Measurements from ENCODE around the gene CD300A. TPM values are rescaled to one million over a fixed set of nuclear protein-coding genes. Genes with fewer than 3 reads are reported as not detected.

CD300A gene
- total RNA-seq, 1 donor from 2014 or later: not detected

- no peak overlapping the region for H3K27ac Mint-ChIP-seq (ENCODE audit: unreplicated experiment)
- DNase-seq (ENCODE audit: low spot score): no peak
- no peak overlapping the region for H3K4me3 Mint-ChIP-seq (ENCODE audit: unreplicated experiment)
- peaks cover 20% of the 10 kb centered on the region for H3K4me1 Mint-ChIP-seq (ENCODE audit: low read depth)
- no peaks in the 10 kb centered on the region for H3K9me3 Mint-ChIP-seq (ENCODE audit: low read depth)
- H3K27me3 Mint-ChIP-seq (ENCODE audit: low read depth): peaks cover 22% of the 10 kb centered on the region
- no peaks in the 10 kb centered on the region for H3K36me3 Mint-ChIP-seq (ENCODE audit: low read depth)
- peak; percentile 53 for TF ChIP-seq CTCF (IDR thresholded peaks at IDR 0.05)
Observed at GRCh38 chr17:74457820-74458166, 8.6 kb upstream of the CD300A start.

DNA sequence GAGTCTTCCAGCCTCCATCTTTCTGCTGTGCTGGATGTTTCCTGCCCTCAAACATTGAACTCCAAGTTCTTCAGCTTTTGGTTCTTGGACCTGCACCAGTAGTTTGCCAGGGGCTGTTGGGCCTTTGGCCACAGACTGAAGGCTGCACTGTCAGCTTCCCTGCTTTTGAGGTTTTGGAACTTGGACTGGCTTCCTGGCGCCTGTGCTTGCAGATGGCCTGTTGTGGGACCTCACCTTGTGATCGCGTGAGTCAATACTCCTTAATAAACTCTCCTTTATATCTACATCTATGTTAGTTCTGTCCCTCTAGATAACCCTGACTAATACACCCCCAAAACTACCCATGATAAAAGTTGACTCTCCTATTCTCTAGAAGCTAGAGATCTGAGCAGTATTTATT is 7.6 kb upstream of the CD300A start:
- peaks cover 22% of the 10 kb centered on the region for H3K27me3 Mint-ChIP-seq (ENCODE audit: low read depth)
- no peak overlapping the region for H3K27ac Mint-ChIP-seq (ENCODE audit: unreplicated experiment)
- H3K9me3 Mint-ChIP-seq (ENCODE audit: low read depth): no peaks in the 10 kb centered on the region
- H3K4me3 Mint-ChIP-seq (ENCODE audit: unreplicated experiment): no peak overlapping the region
- H3K4me1 Mint-ChIP-seq (ENCODE audit: low read depth): peaks cover 13% of the 10 kb centered on the region
- no peak for DNase-seq (ENCODE audit: low spot score)
- no peak for TF ChIP-seq CTCF (IDR thresholded peaks at IDR 0.05)
- H3K36me3 Mint-ChIP-seq (ENCODE audit: low read depth): no peaks in the 10 kb centered on the region

DNA sequence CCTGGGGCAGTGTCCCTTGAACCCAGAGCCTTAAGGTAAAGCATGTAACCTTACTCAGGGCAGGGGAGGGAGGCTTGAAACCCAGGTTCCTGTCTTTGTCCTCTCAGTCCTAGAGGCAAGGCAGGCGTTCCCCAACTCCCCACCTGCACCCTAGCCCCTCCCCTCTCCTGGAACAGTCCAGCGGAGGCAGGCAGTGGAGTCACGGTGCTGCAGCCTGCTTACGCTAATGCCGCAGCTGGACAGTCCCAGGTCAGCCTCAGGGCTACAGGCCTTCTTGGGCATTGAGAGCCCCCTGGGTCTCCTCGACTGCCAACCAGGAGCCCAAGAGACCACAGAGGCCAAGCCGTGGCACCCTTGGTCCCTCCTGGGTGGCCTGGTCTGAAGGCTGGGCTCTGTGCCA is 6.8 kb upstream of the CD300A start:
- Mint-ChIP-seq H3K36me3 (ENCODE audit: low read depth) (no peaks in the 10 kb centered on the region), H3K4me3 (ENCODE audit: unreplicated experiment) (no peak overlapping the region), H3K4me1 (ENCODE audit: low read depth) (peaks cover 9% of the 10 kb centered on the region), H3K9me3 (ENCODE audit: low read depth) (no peaks in the 10 kb centered on the region), H3K27me3 (ENCODE audit: low read depth) (peaks cover 22% of the 10 kb centered on the region), H3K27ac (ENCODE audit: unreplicated experiment) (no peak overlapping the region)
- no peak for DNase-seq (ENCODE audit: low spot score)
- no peak for TF ChIP-seq CTCF (IDR thresholded peaks at IDR 0.05)

DNA sequence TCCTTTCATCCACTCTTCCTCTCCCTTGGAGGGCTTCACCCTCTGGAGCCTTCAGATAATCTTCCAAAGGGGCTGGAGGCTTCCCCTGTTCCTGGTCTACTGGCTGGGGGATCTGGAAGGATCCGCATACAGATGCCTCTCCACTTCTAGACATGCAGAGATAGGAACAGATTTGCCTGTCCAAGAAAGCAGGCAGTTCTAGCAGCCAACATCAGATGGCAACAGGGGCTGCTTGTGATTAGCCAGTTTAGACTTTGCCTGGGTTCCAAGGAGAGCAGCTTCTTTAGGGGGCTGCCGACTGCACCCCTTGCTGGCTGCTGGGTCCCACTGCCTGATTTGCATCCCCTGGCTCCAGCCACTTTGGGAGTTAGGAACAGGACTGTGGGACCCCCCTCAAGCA is 6.2 kb upstream of the CD300A start:
- no peak for TF ChIP-seq CTCF (IDR thresholded peaks at IDR 0.05)
- DNase-seq (ENCODE audit: low spot score): no peak
- peaks cover 22% of the 10 kb centered on the region for H3K27me3 Mint-ChIP-seq (ENCODE audit: low read depth)
- no peak overlapping the region for H3K4me3 Mint-ChIP-seq (ENCODE audit: unreplicated experiment)
- no peak overlapping the region for H3K27ac Mint-ChIP-seq (ENCODE audit: unreplicated experiment)
- H3K9me3 Mint-ChIP-seq (ENCODE audit: low read depth): no peaks in the 10 kb centered on the region
- no peaks in the 10 kb centered on the region for H3K36me3 Mint-ChIP-seq (ENCODE audit: low read depth)
- peaks cover 3% of the 10 kb centered on the region for H3K4me1 Mint-ChIP-seq (ENCODE audit: low read depth)

DNA sequence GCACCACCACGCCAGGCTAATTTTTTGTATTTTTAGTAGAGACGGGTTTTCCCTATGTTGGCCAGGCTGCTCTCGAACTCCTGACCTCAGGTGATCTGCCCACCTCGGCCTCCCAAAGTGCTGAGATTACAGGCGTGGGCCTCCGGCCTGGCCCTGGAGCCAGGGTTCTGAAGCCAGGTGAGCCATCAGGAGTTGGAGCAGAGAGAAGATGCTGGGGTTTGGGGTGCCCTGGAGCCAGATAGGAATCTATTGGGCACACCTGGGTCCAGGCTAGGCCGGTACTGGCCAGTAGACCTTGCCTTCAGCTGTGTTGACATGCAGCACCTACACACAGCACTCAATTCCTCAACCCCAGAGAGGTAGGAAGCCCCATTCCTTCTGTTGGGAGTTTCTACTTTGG is 5.4 kb upstream of the CD300A start:
- no peak overlapping the region for H3K27ac Mint-ChIP-seq (ENCODE audit: unreplicated experiment)
- peaks cover 22% of the 10 kb centered on the region for H3K27me3 Mint-ChIP-seq (ENCODE audit: low read depth)
- DNase-seq (ENCODE audit: low spot score): no peak
- H3K36me3 Mint-ChIP-seq (ENCODE audit: low read depth): no peaks in the 10 kb centered on the region
- no peak overlapping the region for H3K4me3 Mint-ChIP-seq (ENCODE audit: unreplicated experiment)
- no peaks in the 10 kb centered on the region for H3K9me3 Mint-ChIP-seq (ENCODE audit: low read depth)
- peaks cover 3% of the 10 kb centered on the region for H3K4me1 Mint-ChIP-seq (ENCODE audit: low read depth)
- no peak for TF ChIP-seq CTCF (IDR thresholded peaks at IDR 0.05)

Measured in chondrocyte (in vitro differentiated cells).